ENCODE results near the gene DGKA.
A peak's percentile ranks its signal among the peaks of the same experiment; 100 is the strongest.
"Not testable (repeated sequence)": the region's sequence is repeated elsewhere in the genome, so short reads cannot be mapped to it uniquely, and the experiment has no call there.

Gene DGKA

DNA sequence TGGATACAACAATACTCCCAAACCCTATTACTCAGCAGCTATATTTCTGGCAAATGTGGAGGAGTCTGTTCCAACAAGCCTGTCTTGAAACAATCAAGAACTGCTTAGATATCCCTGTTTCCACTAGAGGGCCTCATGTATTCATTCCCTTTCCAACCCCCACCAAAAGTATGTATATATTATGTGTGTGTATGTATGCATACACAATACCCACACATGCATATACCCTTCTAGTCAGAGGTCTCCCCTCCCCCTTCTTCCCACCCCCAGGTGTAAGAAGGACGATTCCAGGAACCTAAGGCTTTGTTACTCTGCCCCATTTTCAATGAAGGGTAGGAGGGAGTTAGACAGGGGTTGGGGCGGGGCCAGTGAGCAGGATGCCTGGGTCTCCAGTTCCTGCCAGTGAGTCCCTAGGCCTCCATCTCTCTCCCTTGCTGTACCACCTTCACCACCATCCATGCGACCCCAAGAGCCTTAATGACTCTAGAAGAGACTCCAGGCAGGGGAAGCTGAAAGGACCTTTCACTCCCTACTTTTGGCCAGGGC is at the start of gene DGKA:
DGKA (plus strand) TSS at position 392 of the 546 bp plus-strand sequence. CDS start 5,342 bp downstream, outside the sequence.
- DNase-seq (ENCODE audit: low read depth in 2 of 2): peak; percentile 75 to 83

- no peak for DNase-seq (ENCODE audit: low read depth in 2 of 2)
These were observed 45.8 kb upstream of the DGKA start for GRCh38 chr12:55885113-55885512.

- DNase-seq (ENCODE audit: low read depth in 2 of 2): no peak
These were observed 39.7 kb upstream of the DGKA start for GRCh38 chr12:55891310-55891709.

GRCh38 chr12:55893723-55894122 is 37.2 kb upstream of the DGKA start:
- no peak for DNase-seq (ENCODE audit: low read depth in 2 of 2)

- DNase-seq (ENCODE audit: low read depth in 2 of 2): peak in 1 of 2 donors; percentile 23
These were observed 31.9 kb upstream of the DGKA start for GRCh38 chr12:55899082-55899481.

DNA sequence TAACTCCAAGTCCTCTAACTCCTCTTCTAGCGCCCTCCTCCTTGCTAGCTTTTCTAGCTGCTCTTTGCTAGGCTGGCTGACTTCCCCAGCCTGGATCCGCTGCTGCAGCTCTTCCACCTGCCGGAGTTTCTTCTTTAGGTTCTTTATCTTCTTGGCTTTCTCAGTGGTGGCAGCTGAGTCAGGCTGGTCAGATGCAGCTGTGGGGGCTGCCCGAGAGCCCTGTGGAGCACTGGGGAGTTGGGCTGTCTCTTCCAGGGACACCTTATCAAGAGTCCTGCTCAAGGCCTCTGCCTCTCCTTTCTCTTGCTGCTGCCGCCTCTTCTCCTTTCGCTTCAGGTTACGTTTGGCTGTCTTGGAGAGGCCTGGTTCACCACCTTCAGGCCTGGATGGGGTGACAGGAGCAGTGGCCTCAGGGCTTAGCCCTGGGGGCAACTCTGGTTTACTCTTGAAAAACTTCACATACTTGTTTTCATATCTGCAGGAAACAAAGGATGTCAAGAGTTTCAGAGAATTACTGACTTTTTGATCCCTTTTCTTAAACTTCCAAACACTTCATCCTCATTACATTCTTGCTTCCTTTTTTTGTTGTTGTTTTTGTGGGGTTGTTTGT is 29.0 kb upstream of the DGKA start:
- DNase-seq (ENCODE audit: low read depth in 2 of 2): no peak

DNA sequence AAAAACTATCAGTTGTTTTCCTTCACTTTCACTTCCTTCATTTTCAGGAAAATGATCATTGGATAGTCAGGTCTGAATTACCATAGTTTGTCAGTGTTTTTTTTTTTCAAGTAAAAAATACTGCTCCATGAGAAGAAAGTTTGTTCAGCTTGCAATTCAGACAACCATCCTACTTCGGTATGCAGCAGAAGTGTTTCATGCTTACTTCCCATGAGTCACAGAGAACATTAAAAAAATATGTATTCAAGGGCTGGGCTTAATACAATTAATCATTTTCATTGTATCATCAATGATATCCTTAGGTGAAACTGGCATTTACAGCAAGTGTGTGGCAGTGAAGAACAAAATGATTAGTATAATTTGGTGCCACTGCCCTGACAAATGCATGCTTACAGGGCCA is 24.9 kb upstream of the DGKA start:
- DNase-seq (ENCODE audit: low read depth in 2 of 2): no peak

DNA sequence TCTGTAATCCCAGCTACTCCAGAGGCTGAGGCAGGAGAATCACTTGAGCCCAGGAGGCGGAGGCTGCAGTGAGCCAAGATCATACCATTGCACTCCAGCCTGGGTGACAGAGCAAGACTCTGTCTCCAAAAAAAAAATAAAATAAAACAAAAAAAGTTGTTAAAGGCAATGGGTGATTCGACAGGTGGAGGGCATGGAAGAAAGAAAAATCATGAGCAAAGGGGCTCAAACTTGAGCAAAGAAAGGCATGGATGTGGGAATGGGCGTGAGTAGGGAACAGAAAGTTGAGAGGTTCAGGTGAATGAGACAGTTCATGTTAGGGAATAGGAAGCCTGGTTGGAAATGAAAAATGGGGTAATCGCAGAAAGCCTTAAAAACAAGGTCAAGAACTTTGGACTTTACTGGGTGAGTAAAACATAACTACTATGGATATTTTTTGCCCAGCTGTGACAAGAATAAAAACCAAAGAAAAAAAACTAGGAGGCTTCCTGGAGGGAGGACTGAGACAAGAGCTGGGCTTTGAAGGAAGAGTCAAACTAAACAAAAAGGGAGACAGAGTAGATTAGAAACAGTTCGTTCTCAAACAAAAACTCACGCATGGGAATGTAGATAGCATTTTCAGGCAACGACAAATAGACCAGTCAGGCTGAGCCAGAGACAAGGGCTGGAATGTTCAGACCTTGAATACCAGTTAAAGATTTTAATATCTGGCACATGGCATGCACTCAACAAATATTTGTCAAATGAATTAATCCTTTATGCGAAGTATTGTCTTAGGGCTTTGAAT is 22.0 kb upstream of the DGKA start:
- no peak for DNase-seq (ENCODE audit: low read depth in 2 of 2)

- no peak for DNase-seq (ENCODE audit: low read depth in 2 of 2)
These were observed 21.5 kb upstream of the DGKA start for GRCh38 chr12:55909513-55909884.

DNA sequence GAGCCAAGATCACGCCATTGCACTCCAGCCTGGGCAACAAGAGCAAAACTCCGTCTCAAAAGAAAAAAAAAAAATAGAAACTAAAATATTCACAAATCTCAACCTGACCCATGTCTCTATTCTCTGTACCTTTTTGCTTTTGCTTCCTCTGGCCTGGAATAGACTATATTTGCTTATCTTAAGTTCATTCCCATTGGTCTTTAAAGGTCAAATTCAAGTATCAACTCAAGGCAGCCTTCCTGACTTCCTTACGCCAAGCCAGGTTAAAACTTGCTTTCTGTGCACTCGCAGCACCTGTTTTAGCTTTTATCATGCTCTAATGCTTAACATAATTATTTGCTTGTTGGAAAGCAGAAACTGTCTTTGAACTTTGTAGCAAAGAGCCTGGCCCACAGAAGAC is 18.1 kb upstream of the DGKA start:
- DNase-seq (ENCODE audit: low read depth in 2 of 2): no peak

DNA sequence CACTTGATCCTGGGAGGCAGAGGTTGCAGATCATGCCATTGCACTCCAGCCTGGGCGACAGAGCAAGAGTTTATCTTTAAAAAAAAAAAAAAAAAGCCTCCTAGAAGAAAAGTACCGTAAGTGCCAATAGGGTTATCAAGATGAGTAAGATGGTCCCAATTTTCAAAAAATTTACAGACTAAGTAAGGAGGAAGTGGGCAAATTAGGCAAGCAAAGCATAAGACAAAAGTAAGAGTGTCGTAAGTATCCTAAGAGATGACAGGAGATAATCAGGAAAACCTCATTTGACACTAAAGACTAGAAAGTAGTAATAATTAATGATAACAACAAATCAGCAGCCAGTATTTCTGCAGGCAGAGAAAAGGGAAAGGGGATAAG is 15.5 kb upstream of the DGKA start:
- DNase-seq (ENCODE audit: low read depth in 2 of 2): no peak

DNA sequence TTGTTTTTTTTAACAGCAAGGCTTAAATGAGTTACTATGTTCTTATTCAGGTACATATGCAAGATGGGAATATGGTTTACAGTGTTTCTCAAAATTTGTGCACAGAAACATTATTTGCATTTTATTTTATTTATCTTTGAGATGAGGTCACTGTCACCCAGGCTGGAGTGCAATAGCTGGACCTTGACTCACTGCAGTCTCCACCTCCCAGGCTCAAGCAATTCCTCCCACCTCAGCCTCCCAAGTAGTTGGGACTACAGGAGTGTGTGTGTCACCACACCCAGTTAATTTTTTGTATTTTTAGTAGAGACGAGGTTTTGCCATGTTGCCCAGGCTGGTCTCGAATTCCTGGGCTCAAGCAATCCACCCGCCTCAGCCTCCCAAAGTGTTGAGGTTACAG is 11.9 kb upstream of the DGKA start:
- not testable (repeated sequence) for DNase-seq (ENCODE audit: low read depth in 2 of 2)

DNA sequence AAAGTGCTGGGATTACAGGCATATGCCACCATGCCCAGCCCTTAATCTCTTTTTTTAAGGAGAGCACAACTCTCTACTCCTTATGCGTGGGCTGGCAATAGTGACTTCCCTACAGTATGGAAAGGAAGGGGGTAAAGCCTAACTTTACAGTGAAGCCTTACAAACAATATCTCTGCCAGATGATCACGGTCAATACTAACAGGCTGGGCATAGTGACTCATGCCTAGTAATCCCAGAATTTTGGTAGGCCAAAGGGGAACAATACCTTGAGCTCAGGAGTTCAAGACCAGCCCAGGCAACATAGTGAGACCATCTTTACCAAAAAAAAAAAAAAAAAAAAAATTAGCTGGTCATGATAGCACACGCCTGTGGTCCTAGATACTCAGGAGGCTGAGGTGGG is 8.8 kb upstream of the DGKA start:
- DNase-seq (ENCODE audit: low read depth in 2 of 2): no peak

- DNase-seq (ENCODE audit: low read depth in 2 of 2): not testable (repeated sequence)
These were observed 7.3 kb upstream of the DGKA start for GRCh38 chr12:55923648-55924047.

- DNase-seq (ENCODE audit: low read depth in 2 of 2): no peak
These were observed 5.6 kb upstream of the DGKA start for GRCh38 chr12:55925371-55925770.

GRCh38 chr12:55925870-55926737 is 4.9 kb upstream of the DGKA start:
- no peak for DNase-seq (ENCODE audit: low read depth in 2 of 2)

GRCh38 chr12:55926738-55927587 is 4.0 kb upstream of the DGKA start:
- DNase-seq (ENCODE audit: low read depth in 2 of 2): peak; percentile 86 to 90

GRCh38 chr12:55927588-55928502 is 3.1 kb upstream of the DGKA start, which contains the start of gene PYM1:
Gene PYM1, minus strand, starts transcription at chr12:55927894. Its CDS starts 133 bp downstream, at chr12:55927761.
- peak; percentile 58 to 65 for DNase-seq (ENCODE audit: low read depth in 2 of 2)

GRCh38 chr12:55929306-55929791 is 1.6 kb upstream of the DGKA start:
- peak; percentile 63 to 71 for DNase-seq (ENCODE audit: low read depth in 2 of 2)

GRCh38 chr12:55931317-55931779 is 386 bp downstream of the DGKA start:
- no peak for DNase-seq (ENCODE audit: low read depth in 2 of 2)

Data from stimulated activated CD4-positive, alpha-beta T cell treated with anti-CD3 and anti-CD28 coated beads, Interleukin-4, amount 100 ng/mL, for 48 hours (primary cell).